Mesendoderm (in vitro differentiated cells): ENCODE data around the gene PECR.
A peak's percentile ranks its signal among the peaks of the same experiment; 100 is the strongest.

Experiments used
- DNase-seq: peaks from one replicate; pipeline ENCODE4 v3.0.0; 2013
- H2AK5ac ChIP-seq: 2 replicates; pipeline ENCODE4 v1.6.1; 2013; ENCODE audit warnings: low read length, inconsistent platforms
- H2BK120ac ChIP-seq: 2 replicates; pipeline ENCODE4 v1.6.1; 2013; ENCODE audit warnings: low read depth, mild to moderate bottlenecking, low read length, moderate library complexity, mixed read lengths
- H2BK15ac ChIP-seq: replicated peaks from 2 replicates; pipeline ENCODE4 v1.6.1; 2013; ENCODE audit warnings: low read depth, mild to moderate bottlenecking, moderate library complexity
- H2BK5ac ChIP-seq: 2 replicates; pipeline ENCODE4 v1.6.1; 2013; ENCODE audit warnings: low read length, inconsistent platforms
- H3K18ac ChIP-seq: 2 replicates; pipeline ENCODE4 v1.6.1; 2013; ENCODE audit warnings: mild to moderate bottlenecking, low read length, mixed read lengths
- H3K23ac ChIP-seq: one replicate; pipeline ENCODE4 v1.6.1; 2013; ENCODE audit warnings: low read length
- H3K27ac ChIP-seq: 2 replicates; pipeline ENCODE4 v1.5.1; 2013; ENCODE audit warnings: low read depth, mild to moderate bottlenecking, inconsistent platforms, low read length, moderate library complexity
- H3K27me3 ChIP-seq: 2 replicates; pipeline ENCODE4 v1.6.1; 2013; ENCODE audit warnings: low read length, control low read depth, mild to moderate bottlenecking, inconsistent platforms; ENCODE audit not compliant: insufficient read depth, poor library complexity
- H3K36me3 ChIP-seq: 2 replicates; pipeline ENCODE4 v1.6.1; 2013; ENCODE audit warnings: low read length, inconsistent platforms; ENCODE audit not compliant: control insufficient read depth, insufficient read depth
- H3K4ac ChIP-seq: one replicate; pipeline ENCODE4 v1.6.1; 2013; ENCODE audit warnings: low read depth, mild to moderate bottlenecking, low read length, moderate library complexity
- H3K4me1 ChIP-seq: 2 replicates; pipeline ENCODE4 v1.6.1; 2013; ENCODE audit warnings: low read depth, low read length, inconsistent platforms; ENCODE audit not compliant: control insufficient read depth
- H3K4me2 ChIP-seq: 2 replicates; pipeline ENCODE4 v1.6.1; 2013; ENCODE audit warnings: low read length
- H3K4me3 ChIP-seq: 2 replicates; pipeline ENCODE4 v1.5.1; 2013; ENCODE audit warnings: mild to moderate bottlenecking, low read length
- H3K56ac ChIP-seq: one replicate; pipeline ENCODE4 v1.6.1; 2013; ENCODE audit warnings: low read length
- H3K79me1 ChIP-seq: 2 replicates; pipeline ENCODE4 v1.6.1; 2013; ENCODE audit warnings: low read length, inconsistent platforms
- H3K79me2 ChIP-seq: 2 replicates; pipeline ENCODE4 v1.6.1; 2013; ENCODE audit warnings: mild to moderate bottlenecking, low read length; ENCODE audit not compliant: control insufficient read depth, insufficient read depth
- H3K9ac ChIP-seq: 2 replicates; pipeline ENCODE4 v1.6.1; 2013; ENCODE audit warnings: low read length, inconsistent platforms
- H4K5ac ChIP-seq: one replicate; pipeline ENCODE4 v1.6.1; 2013; ENCODE audit warnings: low read length
- H4K8ac ChIP-seq: one replicate; pipeline ENCODE4 v1.6.1; 2013; ENCODE audit warnings: low read depth, mild to moderate bottlenecking, control low read depth, low read length, moderate library complexity
- WGBS: extraction: QIAGEN DNeasy Blood & Tissue Kit; methylation state at CpG from one replicate; pipeline ENCODE4 v1.1.7; 2013; ENCODE audit warnings: low lambda C conversion rate, missing lambda C conversion rate; ENCODE audit not compliant: insufficient coverage; ENCODE audit errors: extremely low coverage; 5-methylcytosine and 5-hydroxymethylcytosine counted together

Gene PECR

GRCh38 chr2:216108967-216109921 is 27.6 kb upstream of the PECR start, which contains the start of gene XRCC5:
XRCC5 (plus strand) TSS chr2:216109348; CDS start chr2:216109437, 89 bp downstream.
- H4K5ac ChIP-seq = peak within 1 kb of the TSS; percentile 92
- peak within 1 kb of the TSS; percentile 58 for H4K8ac ChIP-seq
- H3K27me3 ChIP-seq = no peaks in the 10 kb centered on the region
- H3K79me2 ChIP-seq = peaks cover 30% of the 10 kb centered on the region
- H3K4me3 ChIP-seq = peak within 1 kb of the TSS; percentile 70
- peak within 1 kb of the TSS; percentile 99 for H3K56ac ChIP-seq
- peak within 1 kb of the TSS; percentile 86 for H3K4ac ChIP-seq
- peak; percentile 98 for DNase-seq
- no peak within 1 kb of the TSS for H2BK120ac ChIP-seq
- H3K27ac ChIP-seq = peak within 1 kb of the TSS; percentile 75
- H3K4me2 ChIP-seq = peak within 1 kb of the TSS; percentile 81
- no peak within 1 kb of the TSS for H2BK15ac ChIP-seq
- peak within 1 kb of the TSS; percentile 75 for H3K18ac ChIP-seq
- peak within 1 kb of the TSS; percentile 61 for H2BK5ac ChIP-seq
- no peak within 1 kb of the TSS for H3K23ac ChIP-seq
- WGBS = no CpG with 5 or more reads among the region's 57 CpGs
- H2AK5ac ChIP-seq = no peak within 1 kb of the TSS
- peaks cover 5% of the 10 kb centered on the region for H3K4me1 ChIP-seq
- H3K79me1 ChIP-seq = peaks cover 3% of the 10 kb centered on the region
- H3K9ac ChIP-seq = peak within 1 kb of the TSS; percentile 98
- H3K36me3 ChIP-seq = no peaks in the 10 kb centered on the region

DNA sequence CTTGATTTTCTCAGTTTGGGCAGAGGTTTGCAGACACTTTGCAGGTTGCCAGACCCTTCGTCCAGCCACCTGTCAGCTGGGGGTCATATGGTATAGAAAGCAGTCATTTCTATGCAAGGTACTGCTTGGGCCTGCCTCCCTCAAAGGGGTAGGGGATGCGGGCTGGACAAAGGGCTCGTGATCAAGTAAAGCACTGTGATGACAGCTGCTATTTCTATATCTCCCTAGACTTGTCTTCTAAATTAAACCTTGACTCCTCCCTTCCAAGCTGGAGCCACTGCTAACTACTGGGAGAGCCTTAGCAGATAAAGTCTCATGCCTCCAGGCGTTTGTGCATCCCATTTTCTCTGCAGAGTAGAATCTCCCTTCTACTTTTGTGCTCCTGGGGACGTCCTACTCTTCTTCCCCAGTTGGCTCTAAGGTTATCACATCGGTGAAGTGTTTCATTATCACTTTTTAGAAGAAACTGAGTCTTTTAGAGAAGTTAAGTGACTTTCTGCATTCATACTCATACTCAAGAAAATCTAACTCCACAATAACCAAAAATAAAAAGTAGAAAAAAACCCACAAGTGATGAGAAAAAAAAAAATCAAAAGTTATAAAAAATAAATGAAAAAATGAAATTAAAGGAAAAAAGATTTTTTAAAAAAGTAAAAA is 26.8 kb upstream of the PECR start:
- Histone ChIP-seq H3K56ac (peak overlapping the region; percentile 62), H2AK5ac (no peak overlapping the region), H3K4me2 (peak overlapping the region; percentile 34), H3K18ac (no peak overlapping the region), H3K23ac (no peak overlapping the region), H2BK15ac (no peak overlapping the region), H3K4me3 (no peak overlapping the region), H3K4me1 (peaks cover 5% of the 10 kb centered on the region), H2BK5ac (no peak overlapping the region), H3K36me3 (no peaks in the 10 kb centered on the region), H3K27ac (no peak overlapping the region), H3K27me3 (no peaks in the 10 kb centered on the region), H3K4ac (no peak overlapping the region), H3K9ac (peak overlapping the region; percentile 71), H2BK120ac (no peak overlapping the region), H4K8ac (no peak overlapping the region), H3K79me2 (peaks cover 30% of the 10 kb centered on the region), H4K5ac (peak overlapping the region; percentile 92), H3K79me1 (peaks cover under 1% of the 10 kb centered on the region)
- peak; percentile 77 for DNase-seq
- WGBS = no CpG with 5 or more reads among the region's 6 CpGs

DNA sequence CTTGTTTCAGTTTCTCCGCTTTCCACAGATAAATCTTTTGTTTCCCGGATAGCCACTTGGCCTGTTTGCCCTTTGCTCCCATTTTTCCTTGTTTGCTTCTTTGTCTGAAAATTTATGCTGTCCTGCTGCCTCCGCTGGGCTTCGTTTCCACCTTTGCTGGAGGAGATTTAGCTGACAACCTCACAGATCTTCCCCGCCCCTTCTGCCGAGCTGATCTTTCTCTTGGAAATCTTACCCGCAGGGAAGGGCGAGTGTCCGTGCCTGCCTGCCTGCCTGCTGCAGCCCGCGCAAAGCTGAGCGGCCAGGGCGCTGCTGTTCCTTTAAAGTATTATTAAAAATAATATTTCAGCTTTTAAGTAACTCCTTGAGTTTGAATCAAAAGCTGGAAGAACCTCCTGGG is 26.2 kb upstream of the PECR start:
- no peak overlapping the region for H2BK120ac ChIP-seq
- no peak overlapping the region for H2AK5ac ChIP-seq
- peak overlapping the region; percentile 2 for H3K4me2 ChIP-seq
- no peak overlapping the region for H3K4me3 ChIP-seq
- H3K56ac ChIP-seq = peak overlapping the region; percentile 74
- no peak overlapping the region for H3K4ac ChIP-seq
- H2BK15ac ChIP-seq = no peak overlapping the region
- H3K18ac ChIP-seq = no peak overlapping the region
- H3K23ac ChIP-seq = no peak overlapping the region
- DNase-seq = peak; percentile 63
- no peak overlapping the region for H4K8ac ChIP-seq
- H3K9ac ChIP-seq = peak overlapping the region; percentile 63
- peaks cover 30% of the 10 kb centered on the region for H3K79me2 ChIP-seq
- WGBS = no CpG with 5 or more reads among the region's 13 CpGs
- no peaks in the 10 kb centered on the region for H3K27me3 ChIP-seq
- H3K4me1 ChIP-seq = peaks cover 5% of the 10 kb centered on the region
- H4K5ac ChIP-seq = peak overlapping the region; percentile 93
- H3K79me1 ChIP-seq = no peaks in the 10 kb centered on the region
- no peak overlapping the region for H2BK5ac ChIP-seq
- H3K27ac ChIP-seq = no peak overlapping the region
- H3K36me3 ChIP-seq = no peaks in the 10 kb centered on the region

- Histone ChIP-seq H2BK5ac (no peak overlapping the region), H2AK5ac (no peak overlapping the region), H3K56ac (peak overlapping the region; percentile 74), H3K27ac (no peak overlapping the region), H3K9ac (peak overlapping the region; percentile 63), H3K4ac (no peak overlapping the region), H3K27me3 (no peaks in the 10 kb centered on the region), H3K79me2 (peaks cover 28% of the 10 kb centered on the region), H4K8ac (no peak overlapping the region), H3K4me1 (peaks cover 5% of the 10 kb centered on the region), H3K79me1 (no peaks in the 10 kb centered on the region), H3K23ac (no peak overlapping the region), H2BK15ac (no peak overlapping the region), H3K4me3 (no peak overlapping the region), H3K36me3 (no peaks in the 10 kb centered on the region), H4K5ac (peak overlapping the region; percentile 93), H2BK120ac (no peak overlapping the region), H3K18ac (no peak overlapping the region), H3K4me2 (peak overlapping the region; percentile 2)
- DNase-seq = no peak
- no CpG with 5 or more reads among the region's 8 CpGs for WGBS
Observed at GRCh38 chr2:216107320-216107719, 25.7 kb upstream of the PECR start.

DNA sequence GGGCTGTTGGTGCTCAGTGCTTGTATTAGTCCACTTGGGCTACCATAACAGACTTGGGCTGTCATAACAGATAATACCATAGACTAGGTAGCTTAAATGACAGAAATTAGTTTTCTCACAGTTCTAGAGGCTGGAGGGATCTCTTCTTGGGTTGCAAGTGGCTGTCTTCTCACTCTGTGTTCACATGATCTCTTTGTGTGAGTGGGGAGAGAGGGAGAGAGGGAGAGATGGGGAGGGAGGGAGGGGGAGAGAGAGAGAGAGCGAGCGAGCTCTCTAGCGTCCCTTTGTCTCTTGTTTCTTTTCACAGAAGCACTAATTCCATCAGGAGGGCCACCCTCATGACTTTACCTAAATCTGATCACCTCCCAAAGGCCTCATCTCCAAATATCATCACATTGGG is 23.1 kb upstream of the PECR start:
- Histone ChIP-seq H3K27me3 (no peaks in the 10 kb centered on the region), H3K27ac (no peak overlapping the region), H3K9ac (no peak overlapping the region), H3K4ac (no peak overlapping the region), H3K4me2 (no peak overlapping the region), H2BK15ac (no peak overlapping the region), H2BK120ac (no peak overlapping the region), H3K23ac (no peak overlapping the region), H3K79me2 (peaks cover 4% of the 10 kb centered on the region), H3K4me1 (peaks cover 4% of the 10 kb centered on the region), H3K36me3 (no peaks in the 10 kb centered on the region), H3K18ac (no peak overlapping the region), H3K56ac (no peak overlapping the region), H3K4me3 (no peak overlapping the region), H3K79me1 (no peaks in the 10 kb centered on the region), H2AK5ac (no peak overlapping the region), H2BK5ac (no peak overlapping the region), H4K5ac (no peak overlapping the region), H4K8ac (no peak overlapping the region)
- WGBS = no CpG with 5 or more reads among the region's 3 CpGs
- no peak for DNase-seq
